Heart left ventricle (tissue), 16 donors: ENCODE results near the gene KCNJ2. TPM values are rescaled to one million over a fixed set of nuclear protein-coding genes. Genes with fewer than 3 reads are reported as not detected.

Experiments used
- ATAC-seq, 4 donors: fragments of 200-7000 bp; cut with Tn5 transposase; one replicate each; pipeline ENCODE4 v1.9.1; 2020 to 2022; ENCODE audit warnings: moderate library complexity in 4 of 4, mild to moderate bottlenecking in 3 of 4, moderate number of reproducible peaks in 1 of 4
- DNase-seq, 5 donors: peaks; one replicate each; pipeline ENCODE4 v3.0.0-alpha.2; 2020
- H3K27ac ChIP-seq, 12 donors: fragments of 200-600 bp; sonication (generic) in 4 of 12; one replicate each; pipeline versions ENCODE4 v1.5.0 to v1.8.0; 2016 to 2022; ENCODE audit warnings: mild to moderate bottlenecking in 2 of 12
- H3K27me3 ChIP-seq, 9 donors: fragments of 200-600 bp; sonication (generic) in 2 of 9; one replicate each; pipeline versions ENCODE4 v1.5.1 to v1.8.0; 2016 to 2022; ENCODE audit warnings: mild to moderate bottlenecking in 3 of 9
- H3K36me3 ChIP-seq, 9 donors: fragments of 200-600 bp; sonication (generic) in 2 of 9; one replicate each; pipeline versions ENCODE4 v1.5.0 to v1.8.0; 2018 to 2022; ENCODE audit warnings: mild to moderate bottlenecking in 2 of 9
- H3K4me1 ChIP-seq, 12 donors: fragments of 200-600 bp; sonication (generic) in 4 of 12; one replicate each; pipeline versions ENCODE4 v1.5.0 to v1.8.0; 2016 to 2022; ENCODE audit warnings: mild to moderate bottlenecking in 3 of 12
- H3K4me3 ChIP-seq, 12 donors: fragments of 200-600 bp; sonication (generic) in 4 of 12; one replicate each; pipeline versions ENCODE4 v1.5.0 to v1.8.0; 2017 to 2022; ENCODE audit warnings: mild to moderate bottlenecking in 9 of 12, moderate library complexity in 4 of 12
- H3K9me3 ChIP-seq, 12 donors: fragments of 200-600 bp; sonication (generic) in 4 of 12; one replicate each; pipeline versions ENCODE4 v1.5.0 to v1.8.0; 2016 to 2022; ENCODE audit warnings: mild to moderate bottlenecking in 1 of 12
- POLR2A ChIP-seq, 2 donors: fragments of 450-650 bp; IDR thresholded peaks; one replicate each; pipeline ENCODE4 v1.6.1; 2017; ENCODE audit warnings: antibody characterized with exemption in 2 of 2, mild to moderate bottlenecking in 2 of 2, moderate library complexity in 2 of 2
- WGBS, 4 donors: extraction: QIAGEN DNeasy Blood & Tissue Kit in 2 of 4; methylation state at CpG; one replicate each; pipeline versions ENCODE4 v1.1.5 to v1.1.7; 2013 to 2018; 5-methylcytosine and 5-hydroxymethylcytosine counted together
- intact Hi-C, 10 donors: fragments of 100-400 bp; cut with DNase I; formaldehyde crosslinking; loops; one replicate each; pipeline versions ENCODE4 v1.11.1 to v1.14.2; 2022
- polyA plus RNA-seq, 2 donors: library from polyadenylated mRNA; stranded (reverse); fragments of 200-250 nt; gene quantifications; one replicate each; pipeline ENCODE4 v1.2.3, GENCODE V29; 2013
- total RNA-seq, 9 donors: library from RNA; depleted of rRNA in 2 of 9; stranded (reverse); fragments of >200 nt in 2 of 9; fragmentation: NEBNext Ultra II Directional in 3 of 9; extraction: Animal tissue kit (Norgen Biotek cat#: 25700) in 3 of 9; gene quantifications; one replicate each; pipeline versions ENCODE4 v1.1.0 to v1.2.4, GENCODE V29; 2016 to 2023
- TF ChIP-seq, protein P1 (sequence below), 12 donors: fragments of 200-600 bp; sonication (generic) in 4 of 12; IDR thresholded peaks; one replicate each; pipeline versions ENCODE4 v1.5.0 to v1.8.0; 2018 to 2022; ENCODE audit warnings: antibody characterized with exemption in 12 of 12, mild to moderate bottlenecking in 5 of 12
- donor health status: ischemic (EF 13 %, LVEDD 7.1; RV severe dilation, severe dysfunction).
- donor health status: healthy with polysubstance abuse.
- donor health status: DM: no; HTN: yes; CAD: no.
- donor health status: DM: no; HTN: no; CAD: no.
- donor health status: ischemic (EF 25% LVEDD 6.9; RV normal size, moderate dysfunction).
- donor health status: ischemic (EF 25% LVEDD 5.7; RV mildly dilated, moderate dysfunction).
- donor health status: healthy.
- donor health status: DM: yes; HTN: yes; CAD: no.
- donor health status: ischemic (EF 35%, LVEDD 5.7; RV mildly dilated, moderate dysfunction).
- donor health status: nonischemic (EF 11% LVEDD 7.7; RV severe dilation, severe dysfunction).
- donor health status: DM: yes; HTN: yes; CAD: no.
- donor health status: PGD.
- donor health status: ischemic (EF 29% LVEDD 5.4; RV normal size, mild dysfunction).
- donor health status: nonischemic (EF 23%, LVEDD 6.1; RV moderate dilation, normal function).

KCNJ2 gene
- total and polyA plus RNA-seq, 11 donors = 7.1 to 60.7 (median 41.8) TPM

DNA sequence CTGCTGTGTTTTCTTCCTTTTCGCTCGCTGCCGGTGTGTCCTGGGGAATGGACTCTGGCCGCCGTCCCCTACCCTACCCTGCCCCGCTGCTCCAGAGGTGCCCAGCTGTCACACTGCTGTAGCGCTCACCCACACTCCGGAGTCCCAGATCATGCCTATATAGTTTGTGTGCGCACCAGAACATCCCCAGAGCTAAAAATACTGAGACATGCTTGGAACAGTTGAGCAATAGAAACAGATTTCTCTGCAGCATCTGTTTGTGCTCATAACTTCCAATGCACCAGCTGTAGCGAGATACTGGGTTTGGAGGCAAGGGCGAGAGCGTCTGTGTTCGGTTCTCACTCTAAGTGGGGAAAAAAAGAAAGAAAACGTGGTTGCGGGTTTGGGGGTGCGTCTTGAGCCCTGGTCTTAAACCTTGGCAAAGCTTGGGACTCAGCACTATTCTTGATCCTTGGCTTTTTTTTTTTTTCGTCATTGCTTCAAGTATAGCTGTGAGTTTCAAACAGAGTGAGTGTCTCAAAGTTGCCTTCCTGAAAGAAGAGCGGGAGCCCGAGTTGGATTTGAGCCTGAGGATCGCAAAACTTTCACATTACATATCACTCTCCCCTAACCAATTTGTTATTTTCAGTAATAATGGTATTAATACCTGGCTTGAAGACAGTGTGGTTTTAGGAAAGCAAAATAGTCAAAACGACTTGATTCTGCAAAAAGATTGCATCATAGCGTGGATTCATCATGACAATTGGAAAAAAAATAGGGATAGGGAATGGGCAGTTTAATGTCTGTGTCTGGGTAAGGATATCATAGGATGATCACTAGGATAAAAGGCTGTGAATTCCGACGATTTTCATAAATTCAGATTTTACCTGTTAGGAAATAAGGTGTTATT is 621 bp downstream of the KCNJ2 start:
- Histone ChIP-seq H3K36me3 (peaks cover 0 to 8% (median under 1%) of the 10 kb centered on the region in 9 donors), H3K27ac (peak overlapping the region; percentile 51 to 98 (median 94)), H3K9me3 (no peaks in the 10 kb centered on the region), H3K4me1 (peaks cover 0 to 40% (median 4%) of the 10 kb centered on the region in 12 donors), H3K27me3 (no peaks in the 10 kb centered on the region), H3K4me3 (peak overlapping the region; percentile 62 to 87 (median 77))
- WGBS, 4 donors = 5 to 6% (median 5%) methylated on average over 24 of the region's 24 CpGs
- TF ChIP-seq, protein P1, sequence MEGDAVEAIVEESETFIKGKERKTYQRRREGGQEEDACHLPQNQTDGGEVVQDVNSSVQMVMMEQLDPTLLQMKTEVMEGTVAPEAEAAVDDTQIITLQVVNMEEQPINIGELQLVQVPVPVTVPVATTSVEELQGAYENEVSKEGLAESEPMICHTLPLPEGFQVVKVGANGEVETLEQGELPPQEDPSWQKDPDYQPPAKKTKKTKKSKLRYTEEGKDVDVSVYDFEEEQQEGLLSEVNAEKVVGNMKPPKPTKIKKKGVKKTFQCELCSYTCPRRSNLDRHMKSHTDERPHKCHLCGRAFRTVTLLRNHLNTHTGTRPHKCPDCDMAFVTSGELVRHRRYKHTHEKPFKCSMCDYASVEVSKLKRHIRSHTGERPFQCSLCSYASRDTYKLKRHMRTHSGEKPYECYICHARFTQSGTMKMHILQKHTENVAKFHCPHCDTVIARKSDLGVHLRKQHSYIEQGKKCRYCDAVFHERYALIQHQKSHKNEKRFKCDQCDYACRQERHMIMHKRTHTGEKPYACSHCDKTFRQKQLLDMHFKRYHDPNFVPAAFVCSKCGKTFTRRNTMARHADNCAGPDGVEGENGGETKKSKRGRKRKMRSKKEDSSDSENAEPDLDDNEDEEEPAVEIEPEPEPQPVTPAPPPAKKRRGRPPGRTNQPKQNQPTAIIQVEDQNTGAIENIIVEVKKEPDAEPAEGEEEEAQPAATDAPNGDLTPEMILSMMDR (IDR thresholded peaks at IDR 0.05) = no peak
- no peak for TF ChIP-seq POLR2A (IDR thresholded peaks at IDR 0.05)
- intact Hi-C loops = loop anchor here in 9 of 10 donors (2.0 to 10.0 kb wide), 10 partner anchors 135 to 563 kb away; no protein-coding TSS in a partner anchor
- ATAC-seq (peak; percentile 39 to 68 (median 48)), DNase-seq (peak in 3 of 5 donors; percentile 36 to 51 (median 46))

DNA sequence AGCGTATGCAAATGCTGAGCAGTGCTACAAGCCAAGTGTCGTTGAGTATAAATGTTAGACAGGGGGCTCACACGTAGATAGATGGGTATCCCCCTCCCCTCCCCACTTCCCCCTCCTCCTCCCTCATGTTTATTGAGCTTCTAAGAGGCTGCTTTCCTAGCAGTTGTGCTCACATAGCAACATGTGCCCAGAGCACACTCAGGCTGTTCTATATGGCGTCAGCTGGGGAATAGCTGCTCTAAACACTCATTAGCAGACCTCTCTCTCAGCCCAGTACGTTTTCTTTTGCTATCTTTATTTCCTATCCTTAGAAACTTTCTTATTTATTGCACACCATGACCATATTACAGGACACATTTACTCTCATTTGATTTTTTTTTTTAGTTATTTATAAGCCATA is 1.8 kb downstream of the KCNJ2 start:
- intact Hi-C loops = loop anchor here in 4 of 10 donors (5.0 to 10.0 kb wide), 4 partner anchors 134 to 381 kb away; no protein-coding TSS in a partner anchor
- Histone ChIP-seq H3K4me3 (peak overlapping the region; percentile 62 to 87 (median 77)), H3K9me3 (no peaks in the 10 kb centered on the region), H3K4me1 (peaks cover 0 to 36% (median 4%) of the 10 kb centered on the region in 12 donors), H3K27ac (peak overlapping the region; percentile 51 to 98 (median 94)), H3K27me3 (no peaks in the 10 kb centered on the region), H3K36me3 (peaks cover 0 to 20% (median 12%) of the 10 kb centered on the region in 9 donors)
- 27 to 46% (median 34%) methylated on average over 5 of the region's 5 CpGs for WGBS, 4 donors
- DNase-seq (no peak), ATAC-seq (peak in 2 of 4 donors; percentile 12 to 16)
- TF ChIP-seq, protein P1 (IDR thresholded peaks at IDR 0.05) = no peak
- no peak for TF ChIP-seq POLR2A (IDR thresholded peaks at IDR 0.05)

DNA sequence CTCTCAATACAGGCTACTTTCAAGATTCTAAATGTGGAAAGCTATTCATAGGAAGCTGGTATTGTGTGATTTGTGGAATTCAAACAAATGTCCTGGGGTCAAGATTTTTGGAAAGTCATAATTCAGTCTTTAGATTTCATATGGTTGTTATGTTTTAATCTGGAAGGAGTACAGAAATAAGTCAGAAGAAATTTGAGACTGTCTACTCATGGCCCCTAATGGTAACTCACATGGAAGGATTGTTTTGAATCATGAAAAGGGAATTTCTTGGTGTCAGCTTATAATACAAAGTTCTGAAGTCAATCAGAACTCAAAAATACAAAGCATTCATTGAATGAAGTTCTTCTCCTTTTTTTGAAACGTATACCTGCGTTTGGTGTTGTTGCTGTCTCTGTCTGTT is 3.1 kb downstream of the KCNJ2 start:
- ATAC-seq (no peak), DNase-seq (no peak)
- Histone ChIP-seq H3K9me3 (no peaks in the 10 kb centered on the region), H3K27ac (peak overlapping the region; percentile 4 to 98 (median 94)), H3K4me3 (peak overlapping the region in 11 of 12 donors; percentile 17 to 87 (median 77)), H3K27me3 (no peaks in the 10 kb centered on the region), H3K36me3 (peaks cover 0 to 28% (median 23%) of the 10 kb centered on the region in 9 donors), H3K4me1 (peaks cover 0 to 35% (median 5%) of the 10 kb centered on the region in 12 donors)
- 40 to 48% (median 45%) methylated on average over 2 of the region's 2 CpGs for WGBS, 4 donors
- intact Hi-C loops = loop anchor here in 4 of 10 donors (5.0 to 10.0 kb wide), 4 partner anchors 132 to 380 kb away; no protein-coding TSS in a partner anchor
- no peak for TF ChIP-seq POLR2A (IDR thresholded peaks at IDR 0.05)
- TF ChIP-seq, protein P1 (IDR thresholded peaks at IDR 0.05) = no peak

DNA sequence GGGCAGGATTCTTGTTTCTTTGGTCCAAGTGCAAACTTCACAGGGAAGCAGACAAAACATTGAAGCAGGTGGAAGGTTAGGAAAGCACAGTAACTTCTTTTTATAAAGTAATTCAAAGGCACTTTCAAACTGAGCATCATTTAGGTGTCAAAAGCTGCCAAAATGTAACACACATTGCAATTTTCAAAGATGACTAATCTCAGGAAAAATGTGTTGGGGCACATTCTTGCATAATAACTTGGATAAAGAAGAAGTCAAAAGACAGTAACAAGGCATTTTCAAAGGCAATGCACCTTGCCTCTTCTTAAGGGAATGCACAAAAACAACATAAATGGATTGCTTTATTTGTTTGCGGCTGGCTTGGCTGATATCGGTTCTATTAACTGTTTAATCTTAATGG is 3.6 kb downstream of the KCNJ2 start:
- no peaks in the 10 kb centered on the region for H3K9me3 ChIP-seq
- peaks cover 0 to 30% (median 25%) of the 10 kb centered on the region in 9 donors for H3K36me3 ChIP-seq
- no peak for TF ChIP-seq POLR2A (IDR thresholded peaks at IDR 0.05)
- TF ChIP-seq, protein P1 (IDR thresholded peaks at IDR 0.05) = no peak
- intact Hi-C loops = loop anchor here in 4 of 10 donors (5.0 to 10.0 kb wide), 4 partner anchors 132 to 379 kb away; no protein-coding TSS in a partner anchor
- ATAC-seq (no peak), DNase-seq (no peak)
- WGBS, 4 donors = 46 to 58% (median 56%) methylated on average over 2 of the region's 2 CpGs
- H3K27me3 ChIP-seq = no peaks in the 10 kb centered on the region
- H3K4me1 ChIP-seq = peaks cover 0 to 33% (median 4%) of the 10 kb centered on the region in 12 donors
- H3K27ac ChIP-seq = peak overlapping the region in 11 of 12 donors; percentile 4 to 98 (median 94)
- H3K4me3 ChIP-seq = peak overlapping the region in 11 of 12 donors; percentile 17 to 87 (median 77)
